GM18517 (cell line): ENCODE measurements around the gene UBAC1.
"Not testable (repeated sequence)": the region's sequence is repeated elsewhere in the genome, so short reads cannot be mapped to it uniquely, and the experiment has no call there.

Experiments
- ATAC-seq: cut with Tn5 transposase; IDR thresholded peaks from one replicate; pipeline ENCODE4 v1.9.1; 2021; ENCODE audit warnings: mild to moderate bottlenecking, moderate library complexity; ENCODE audit not compliant: unreplicated experiment

Gene UBAC1

DNA sequence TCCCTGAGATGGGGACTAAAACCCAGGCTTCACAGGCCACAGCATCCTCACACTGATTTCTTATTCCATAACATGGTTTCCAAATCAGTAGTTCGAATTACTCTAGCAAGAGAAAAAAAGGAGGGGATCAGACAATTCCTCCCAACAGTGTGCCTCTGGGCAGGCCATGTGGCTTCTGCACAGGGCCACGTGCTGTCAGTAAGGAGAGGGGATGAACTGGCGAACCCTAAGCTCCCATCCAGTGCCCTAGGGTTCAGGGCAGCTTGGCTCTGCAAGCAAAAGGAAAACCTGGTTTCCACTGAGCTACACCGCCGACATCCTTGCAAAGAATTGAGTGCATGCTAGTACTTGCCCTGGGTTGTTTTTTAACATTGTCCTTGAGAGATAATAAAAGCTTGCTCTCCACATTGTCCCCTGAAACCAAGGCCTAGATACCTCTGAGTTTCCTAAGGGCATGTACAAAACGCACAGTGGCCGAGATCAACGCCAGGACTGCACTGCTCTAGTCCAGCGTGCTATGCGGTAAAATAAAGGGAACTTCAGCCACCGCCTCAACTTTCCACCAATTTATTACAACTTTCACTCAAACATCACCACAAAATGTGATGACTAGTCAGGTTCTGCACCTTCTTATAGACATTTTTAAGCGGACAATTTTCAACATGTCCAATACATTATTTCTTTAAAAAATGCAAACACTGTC is 58.4 kb downstream of the UBAC1 start:
- ATAC-seq, result no peak

- no peak for ATAC-seq
These were observed 59.3 kb downstream of the UBAC1 start for GRCh38 chr9:135901826-135902225.

DNA sequence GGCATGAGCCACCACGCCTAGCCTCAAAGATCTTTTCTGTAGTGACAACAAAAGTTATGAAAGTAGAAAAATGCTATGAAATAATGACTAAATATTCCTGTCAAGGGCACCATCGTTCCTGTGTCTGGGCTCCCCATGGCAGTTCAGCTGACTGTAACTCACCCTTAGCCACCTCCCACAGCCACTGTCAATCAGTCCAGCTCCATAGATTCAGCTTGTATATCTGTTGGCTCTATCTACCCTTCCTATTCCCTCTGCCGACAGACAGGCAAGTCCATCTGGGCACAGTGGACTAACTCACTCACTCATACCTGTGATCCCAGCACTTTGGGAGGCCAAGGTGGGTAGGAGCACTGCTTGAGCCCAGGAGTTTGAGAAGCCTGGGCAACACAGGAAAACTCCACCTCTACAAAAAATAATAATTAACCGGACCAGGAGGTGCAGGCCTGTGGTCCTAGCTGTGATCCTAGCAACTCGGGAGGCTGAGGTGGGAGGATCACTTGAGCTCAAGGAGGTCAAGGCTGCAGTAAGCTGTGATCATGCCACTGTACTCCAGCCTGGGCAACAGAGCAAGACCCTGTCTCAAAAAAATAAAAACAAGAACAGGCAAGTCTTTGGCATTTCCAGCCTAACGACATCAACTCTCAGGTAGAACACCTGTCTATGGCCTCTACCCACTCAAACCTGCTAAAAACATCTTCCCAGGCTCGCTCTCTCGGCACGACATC is 60.0 kb downstream of the UBAC1 start:
- ATAC-seq, result no peak

DNA sequence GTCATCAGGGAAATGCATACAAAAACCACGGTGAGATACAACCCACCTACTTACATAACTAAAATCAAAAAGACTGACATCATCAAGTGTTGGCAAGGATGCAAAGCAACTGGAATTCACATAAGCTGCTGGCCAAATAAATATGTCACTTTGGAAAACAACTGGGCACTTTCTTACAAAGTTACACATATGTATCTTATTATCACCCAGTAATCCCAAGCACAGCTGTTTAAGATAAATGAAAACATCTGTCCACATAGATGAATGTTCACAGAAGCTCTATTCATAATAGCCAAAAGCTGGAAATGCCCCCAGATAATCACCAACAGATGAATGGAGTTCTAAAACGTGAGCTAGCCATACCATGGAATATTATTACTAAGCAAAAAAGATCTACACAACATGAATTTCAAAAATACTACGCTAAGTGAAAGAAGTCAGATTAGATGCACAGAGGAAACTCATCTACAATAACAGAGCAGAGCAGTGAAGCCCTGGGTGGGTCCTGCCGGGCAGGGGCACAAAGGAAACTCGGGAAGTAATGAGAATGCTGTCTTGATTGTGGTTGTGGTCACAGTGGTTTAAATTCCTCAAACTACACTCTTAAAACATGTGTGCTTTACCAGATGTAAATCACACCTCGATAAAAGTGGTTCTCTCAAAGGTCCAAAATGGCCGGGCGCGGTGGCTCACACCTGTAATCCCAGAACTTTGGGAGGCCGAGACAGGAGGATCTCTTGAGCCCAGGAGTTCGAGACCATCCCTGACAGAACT is 62.4 kb downstream of the UBAC1 start:
- no peak for ATAC-seq

- no peak for ATAC-seq
These were observed 64.5 kb downstream of the UBAC1 start for GRCh38 chr9:135896626-135897025.

GRCh38 chr9:135896205-135896604 is 65.0 kb downstream of the UBAC1 start:
- no peak for ATAC-seq

DNA sequence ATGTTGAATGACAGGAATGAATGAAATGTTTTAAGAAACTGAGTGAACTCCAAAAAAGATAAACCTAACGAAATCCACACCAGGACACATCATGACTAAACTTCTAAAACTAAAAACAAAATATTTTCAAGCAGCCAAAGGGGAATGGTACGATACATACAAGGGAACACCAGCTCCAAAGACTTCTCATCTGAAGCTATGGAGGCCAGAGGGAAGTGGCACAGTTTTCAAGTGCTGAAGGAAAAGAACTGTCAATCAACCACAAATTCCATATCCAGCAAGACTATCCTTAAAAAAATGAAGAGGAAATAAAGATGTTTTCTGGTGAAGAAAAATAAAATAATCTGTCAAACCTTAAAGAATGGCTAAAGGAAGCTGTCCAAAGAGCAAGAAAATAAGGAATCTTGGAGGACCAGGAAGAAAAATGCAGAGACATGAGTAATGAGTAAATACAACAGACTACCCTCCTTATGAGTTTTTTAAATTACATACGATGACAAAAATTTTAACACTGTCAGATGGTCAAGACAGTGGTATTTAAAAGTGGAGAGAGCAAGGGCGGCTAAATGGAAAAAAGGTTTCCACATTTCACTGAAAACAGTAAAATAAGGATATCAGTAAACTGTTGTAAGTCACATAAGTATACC is 65.8 kb downstream of the UBAC1 start:
- ATAC-seq, result no peak

GRCh38 chr9:135893104-135893503 is 68.1 kb downstream of the UBAC1 start:
- ATAC-seq, result no peak

DNA sequence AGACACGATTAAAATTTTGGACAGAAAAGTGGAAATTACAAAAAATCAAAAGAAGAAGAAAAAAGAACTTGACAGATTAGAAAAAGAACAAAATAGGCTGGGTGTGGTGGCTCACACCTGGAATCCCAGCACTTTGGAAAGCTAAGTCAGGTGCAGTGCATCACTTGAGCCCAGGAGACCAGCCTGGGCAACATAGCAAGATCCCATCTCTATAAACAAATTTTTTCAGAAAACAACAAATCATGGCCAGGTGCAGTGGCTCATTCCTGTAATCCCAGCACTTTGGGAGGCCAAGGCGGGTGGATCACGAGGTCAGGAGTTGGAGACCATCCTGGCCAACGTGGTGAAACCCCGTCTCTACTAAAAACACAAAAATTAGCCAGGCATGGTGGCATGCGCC is 68.8 kb downstream of the UBAC1 start:
- not testable (repeated sequence) for ATAC-seq

GRCh38 chr9:135891027-135891631 is 70.0 kb downstream of the UBAC1 start:
- ATAC-seq, result no peak

- no peak for ATAC-seq
These were observed 70.8 kb downstream of the UBAC1 start for GRCh38 chr9:135890190-135891026.

DNA sequence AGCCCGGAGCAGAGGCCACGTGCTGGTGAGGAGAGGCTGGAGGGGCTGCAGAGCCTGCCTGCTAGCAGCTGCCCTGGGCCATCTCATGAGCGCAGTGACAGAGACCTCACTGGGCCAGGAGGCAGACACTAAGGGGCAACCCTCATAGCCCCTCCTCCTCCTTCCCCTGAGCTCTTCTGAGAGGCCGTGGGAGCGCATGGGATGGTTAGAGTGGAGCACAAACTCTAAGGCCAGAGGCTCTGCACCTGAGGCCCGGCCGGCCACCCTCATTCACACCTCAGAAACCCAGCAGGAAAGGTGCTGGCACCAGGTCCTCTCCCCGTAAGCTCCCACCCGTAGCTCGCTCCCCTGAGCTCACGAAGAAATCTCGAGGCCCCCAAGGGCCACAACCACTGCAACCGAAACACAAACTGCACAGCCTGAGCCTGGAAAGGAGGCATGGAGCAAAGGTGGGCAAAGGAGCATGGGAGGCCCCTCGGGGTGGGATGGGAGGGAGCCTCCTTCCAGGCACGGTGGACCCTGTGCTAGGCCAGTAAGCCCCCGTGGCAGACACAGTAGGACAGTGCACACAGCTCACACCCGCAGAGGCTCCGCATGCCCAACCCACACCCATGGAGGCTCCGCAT is 71.5 kb downstream of the UBAC1 start:
- ATAC-seq, result no peak

- no peak for ATAC-seq
These were observed 72.3 kb downstream of the UBAC1 start for GRCh38 chr9:135888766-135889394.

GRCh38 chr9:135888126-135888765 is 72.9 kb downstream of the UBAC1 start:
- no peak for ATAC-seq

GRCh38 chr9:135887585-135888050 is 73.6 kb downstream of the UBAC1 start:
- no peak for ATAC-seq

- no peak for ATAC-seq
These were observed 74.1 kb downstream of the UBAC1 start for GRCh38 chr9:135887021-135887507.

- no peak for ATAC-seq
These were observed 74.8 kb downstream of the UBAC1 start for GRCh38 chr9:135886147-135886981.
